GM21723 (cell line): Measurements from ENCODE around the gene NME7.

Source experiments
- ATAC-seq: cut with Tn5 transposase; IDR thresholded peaks from one replicate; pipeline ENCODE4 v1.9.1; 2021; ENCODE audit warnings: mild to moderate bottlenecking, moderate library complexity; ENCODE audit not compliant: unreplicated experiment

The NME7 gene

GRCh38 chr1:169160845-169161495 lies 206.6 kb downstream of the NME7 start:
- no peak for ATAC-seq

- no peak for ATAC-seq
Observed at GRCh38 chr1:169156580-169156979, 211.0 kb downstream of the NME7 start.

- ATAC-seq, result no peak
Observed at GRCh38 chr1:169155675-169156074, 211.9 kb downstream of the NME7 start.

GRCh38 chr1:169151338-169151837 lies 216.2 kb downstream of the NME7 start:
- ATAC-seq, result no peak

GRCh38 chr1:169150641-169151337 lies 216.8 kb downstream of the NME7 start:
- ATAC-seq, result no peak

- no peak for ATAC-seq
Observed at GRCh38 chr1:169149555-169150286, 217.9 kb downstream of the NME7 start.

GRCh38 chr1:169148472-169149252 lies 218.9 kb downstream of the NME7 start:
- no peak for ATAC-seq

GRCh38 chr1:169146576-169147214 lies 220.9 kb downstream of the NME7 start:
- ATAC-seq, result no peak

- ATAC-seq, result no peak
Observed at GRCh38 chr1:169144941-169145626, 222.5 kb downstream of the NME7 start.

- ATAC-seq, result no peak
Observed at GRCh38 chr1:169143984-169144383, 223.6 kb downstream of the NME7 start.

- ATAC-seq, result no peak
Observed at GRCh38 chr1:169143346-169143745, 224.3 kb downstream of the NME7 start.

GRCh38 chr1:169142129-169142528 lies 225.5 kb downstream of the NME7 start:
- no peak for ATAC-seq

- ATAC-seq, result no peak
Observed at GRCh38 chr1:169141356-169141755, 226.2 kb downstream of the NME7 start.

- peak; percentile 94 for ATAC-seq
Observed at GRCh38 chr1:169138866-169139670, 228.5 kb downstream of the NME7 start.

- no peak for ATAC-seq
Observed at GRCh38 chr1:169137357-169137756, 230.2 kb downstream of the NME7 start.

- no peak for ATAC-seq
Observed at GRCh38 chr1:169133801-169134502, 233.6 kb downstream of the NME7 start.

- no peak for ATAC-seq
Observed at GRCh38 chr1:169133228-169133576, 234.4 kb downstream of the NME7 start.

- no peak for ATAC-seq
Observed at GRCh38 chr1:169132512-169133227, 234.9 kb downstream of the NME7 start.
